Activated CD8-positive, alpha-beta memory T cell treated with anti-CD3 and anti-CD28 coated beads, Interleukin-2, amount 50 U/mL, for 48 hours (primary cell): ENCODE data around the gene JUN.

ENCODE experiments used
- DNase-seq: peaks from one replicate; pipeline ENCODE4 v3.0.0-alpha.2; 2020

The JUN gene

DNA sequence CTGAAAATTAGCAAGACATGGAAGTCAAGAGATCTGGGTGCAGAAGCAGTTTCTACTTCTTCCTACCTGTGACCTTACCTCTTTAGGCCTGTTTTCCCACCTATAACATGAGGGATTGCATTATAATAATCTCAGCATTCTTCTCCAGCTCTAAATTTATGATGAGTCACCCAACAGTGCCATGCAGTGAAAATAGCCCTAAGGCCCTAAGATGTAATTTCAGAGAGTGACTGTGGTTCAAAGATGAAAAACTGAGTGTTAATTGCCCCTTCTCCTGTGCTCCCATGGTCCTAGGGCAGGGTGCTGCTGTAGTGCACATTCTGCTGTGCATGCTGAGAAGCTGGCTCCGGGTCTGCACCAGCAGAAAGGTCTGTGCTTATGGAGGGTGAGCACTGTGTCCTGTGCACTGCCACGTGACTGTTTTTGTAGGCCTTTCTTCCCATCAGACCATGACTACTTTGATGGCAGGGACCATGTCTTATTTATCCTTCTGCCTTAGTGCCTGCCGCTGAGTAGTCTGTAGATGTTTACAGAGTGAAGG, 29.7 kb downstream of the JUN start:
- no peak for DNase-seq

- no peak for DNase-seq
These were observed 30.4 kb downstream of the JUN start for GRCh38 chr1:58753431-58753866.

DNA sequence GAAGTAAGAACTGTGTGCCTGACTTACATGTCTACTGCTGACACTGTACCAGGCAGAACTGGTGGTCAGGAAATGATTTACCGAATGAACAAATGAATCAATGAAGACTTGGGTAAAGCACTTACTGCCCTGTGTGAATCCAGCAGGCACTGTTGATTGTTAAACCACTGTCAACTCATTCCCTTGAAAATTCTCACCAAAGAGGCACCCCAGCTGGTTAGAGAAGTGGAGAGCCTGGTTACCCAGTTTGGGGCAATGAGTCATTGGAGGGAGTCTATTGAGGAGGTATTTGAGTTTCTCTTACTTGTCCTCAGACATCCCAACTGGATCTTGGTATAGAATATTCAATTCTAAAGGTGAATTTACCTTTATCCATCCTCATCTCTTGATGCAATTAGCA, 34.2 kb downstream of the JUN start:
- DNase-seq: no peak

DNA sequence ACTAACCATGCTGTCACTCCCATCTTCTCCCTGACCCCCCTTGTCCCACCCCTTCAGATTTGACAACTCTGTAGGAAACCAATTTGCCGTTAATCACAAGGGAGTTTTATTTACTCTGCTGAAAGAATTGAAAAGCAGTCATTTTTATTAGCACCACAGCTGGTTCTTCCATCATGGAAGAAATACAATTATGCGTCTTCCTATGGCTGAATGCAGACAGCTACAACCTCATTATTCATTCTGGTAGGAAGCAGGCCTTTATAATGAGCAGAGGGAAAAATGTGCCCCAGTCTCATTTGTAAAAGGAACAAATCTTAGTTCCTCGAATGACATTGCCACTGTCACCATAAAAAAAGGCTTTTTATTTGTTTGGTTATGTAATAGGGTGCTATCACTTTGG, 35.2 kb downstream of the JUN start:
- DNase-seq: no peak

GRCh38 chr1:58746757-58747156, 37.1 kb downstream of the JUN start:
- no peak for DNase-seq

DNA sequence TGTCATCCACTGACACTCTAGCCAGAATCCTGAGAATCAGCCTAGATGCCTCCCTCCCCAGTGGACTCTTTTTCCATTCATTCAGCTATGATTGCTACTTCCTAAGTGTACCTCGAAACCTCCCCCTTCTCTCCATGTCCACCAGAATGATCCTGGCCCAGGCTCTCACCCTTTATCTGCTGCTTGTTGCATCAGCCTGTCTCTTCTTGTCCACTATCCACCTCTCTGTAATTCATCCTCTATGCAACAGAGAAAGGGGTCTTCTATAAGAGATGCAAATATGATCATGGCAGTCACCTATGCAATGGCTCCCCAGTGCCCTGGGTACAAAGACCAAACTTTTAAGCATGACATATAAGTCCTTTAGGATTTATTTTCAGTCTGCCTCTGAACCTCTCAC, 37.7 kb downstream of the JUN start:
- no peak for DNase-seq

- DNase-seq: no peak
These were observed 38.2 kb downstream of the JUN start for GRCh38 chr1:58745666-58746065.

GRCh38 chr1:58745117-58745516, 38.7 kb downstream of the JUN start:
- DNase-seq: no peak

- DNase-seq: no peak
These were observed 41.9 kb downstream of the JUN start for GRCh38 chr1:58741678-58742553.

DNA sequence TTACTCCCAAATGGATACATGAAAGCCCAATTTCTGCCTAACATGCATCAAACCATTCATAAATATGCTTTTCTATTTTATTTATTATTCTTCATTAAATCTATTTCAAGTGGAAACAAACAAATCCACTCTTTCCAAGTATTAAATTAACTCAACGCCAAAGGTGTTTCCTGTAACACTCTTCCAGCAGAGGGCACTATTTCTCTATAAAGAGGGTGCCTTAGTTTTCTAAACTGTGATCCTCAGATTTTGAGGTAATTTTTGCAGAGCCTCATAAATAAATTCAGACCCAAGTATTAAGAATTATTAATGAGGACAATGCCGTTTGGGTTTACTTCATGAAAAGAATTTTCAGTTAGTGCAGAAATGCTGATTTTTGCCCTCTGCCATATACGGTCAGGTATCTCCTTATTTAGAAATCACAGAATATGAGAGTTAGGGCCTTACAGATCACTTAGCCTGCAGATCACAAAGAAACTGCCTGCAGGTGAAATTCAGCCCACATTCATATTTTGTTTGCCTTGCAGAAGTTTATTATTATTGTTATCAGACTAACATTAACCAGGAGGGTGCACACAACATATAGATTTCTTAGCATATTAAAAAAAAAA, 43.9 kb downstream of the JUN start:
- DNase-seq: no peak

DNA sequence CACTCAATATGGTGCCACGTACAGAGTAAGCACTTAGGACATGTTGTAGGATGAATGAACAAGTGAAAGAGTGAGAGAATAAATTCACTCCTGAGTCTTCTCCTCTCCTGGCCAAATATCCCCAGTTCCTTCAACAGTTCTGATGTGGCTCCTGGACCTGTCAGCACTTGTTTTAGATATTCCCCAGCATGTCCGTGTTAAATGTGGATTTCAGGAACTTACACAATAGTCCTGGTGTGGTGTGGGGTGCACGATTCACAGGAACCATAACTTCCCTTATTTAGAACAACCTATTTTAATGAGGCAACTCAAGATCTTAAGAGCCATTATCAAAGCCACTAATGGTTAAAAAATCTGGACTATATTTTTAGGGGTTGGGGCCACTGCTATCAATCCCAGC, 45.0 kb downstream of the JUN start:
- no peak for DNase-seq

GRCh38 chr1:58735586-58735985, 48.3 kb downstream of the JUN start:
- no peak for DNase-seq

GRCh38 chr1:58734630-58735029, 49.2 kb downstream of the JUN start:
- DNase-seq: no peak

DNA sequence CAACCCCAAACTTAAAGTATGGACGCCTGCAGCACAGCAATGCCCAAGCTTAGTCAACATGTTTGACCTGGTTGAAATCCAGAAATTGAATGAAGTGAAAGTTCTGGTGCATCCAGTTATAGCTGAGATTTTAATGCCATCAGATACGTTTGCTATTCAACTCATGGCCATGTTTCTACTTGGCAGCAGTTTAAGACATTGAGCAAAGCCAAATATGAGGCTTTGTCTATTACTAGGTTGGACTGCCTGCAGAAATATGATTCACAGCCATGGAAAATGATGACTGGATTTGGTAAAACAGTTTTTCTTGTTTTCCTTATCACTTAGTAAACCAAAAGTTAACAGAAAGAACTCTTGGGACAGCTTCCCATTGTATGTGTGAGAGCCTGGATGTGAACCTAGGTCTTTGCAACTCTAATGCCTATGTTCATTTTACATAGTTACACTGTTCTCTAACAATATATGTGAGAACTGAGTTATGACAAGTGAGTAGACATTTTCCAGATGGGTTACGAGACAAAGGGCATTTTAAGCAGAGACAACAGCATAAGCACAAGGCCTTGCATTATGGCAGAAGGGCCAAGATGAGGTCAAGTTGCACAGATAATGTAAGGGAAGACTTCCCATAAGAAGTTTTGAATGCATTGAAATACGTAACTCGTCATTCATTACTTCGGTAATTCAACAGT, 51.6 kb downstream of the JUN start:
- no peak for DNase-seq
